Lower lobe of right lung (tissue), 2 donors: ENCODE results near the gene FBXO2. TPM values are rescaled to one million over a fixed set of nuclear protein-coding genes. Genes with fewer than 3 reads are reported as not detected.

Source experiments
- ATAC-seq, 2 donors: fragments of 200-7000 bp; cut with Tn5 transposase; one replicate each; pipeline ENCODE4 v1.9.1; 2020 to 2022; ENCODE audit warnings: mild to moderate bottlenecking in 2 of 2, moderate library complexity in 2 of 2
- DNase-seq: peaks from one replicate; pipeline ENCODE4 v3.0.0-alpha.2; 2020
- H3K27ac ChIP-seq: fragments of 200-600 bp; one replicate; pipeline ENCODE4 v1.8.0; 2022
- H3K27me3 ChIP-seq: fragments of 200-600 bp; one replicate; pipeline ENCODE4 v1.8.0; 2022; ENCODE audit warnings: low read depth
- H3K36me3 ChIP-seq: fragments of 200-600 bp; one replicate; pipeline ENCODE4 v1.8.0; 2022; ENCODE audit warnings: mild to moderate bottlenecking
- H3K4me1 ChIP-seq: fragments of 200-600 bp; one replicate; pipeline ENCODE4 v1.8.0; 2022
- H3K4me3 ChIP-seq: fragments of 200-600 bp; one replicate; pipeline ENCODE4 v1.8.0; 2022; ENCODE audit warnings: mild to moderate bottlenecking
- H3K9me3 ChIP-seq: fragments of 200-600 bp; one replicate; pipeline ENCODE4 v1.8.0; 2022
- CTCF ChIP-seq: fragments of 200-600 bp; IDR thresholded peaks from one replicate; pipeline ENCODE4 v1.8.0; 2022; ENCODE audit warnings: antibody characterized with exemption, mild to moderate bottlenecking
- intact Hi-C: fragments of 100-400 bp; cut with DNase I; formaldehyde crosslinking; loops from one replicate; pipeline ENCODE4 v1.11.0; 2022
- total RNA-seq: library from RNA; stranded (reverse); fragmentation: NEBNext Ultra II Directional; extraction: Animal tissue kit (Norgen Biotek cat#: 25700); gene quantifications from one replicate; pipeline ENCODE4 v1.2.1, GENCODE V29; 2021
- donor health status: DM: no; HTN: yes; CAD: no; lungs with severe emphysema.

FBXO2 gene
- total RNA-seq, 1 donor from 2014 or later, result 13.4 TPM

- intact Hi-C loops, result no loop called here
- peak; percentile 56 to 82 for ATAC-seq
- no peak for TF ChIP-seq CTCF
Measured at GRCh38 chr1:11680270-11681070, 26.2 kb upstream of the FBXO2 start.

GRCh38 chr1:11678442-11678841, 24.2 kb upstream of the FBXO2 start:
- no peak for TF ChIP-seq CTCF
- peaks cover 14% of the 10 kb centered on the region for H3K4me1 ChIP-seq
- no peaks in the 10 kb centered on the region for H3K9me3 ChIP-seq
- H3K36me3 ChIP-seq, result peaks cover 38% of the 10 kb centered on the region
- DNase-seq (no peak), ATAC-seq (no peak)
- intact Hi-C loops, result no loop called here
- H3K4me3 ChIP-seq, result no peak overlapping the region
- H3K27me3 ChIP-seq, result no peaks in the 10 kb centered on the region
- no peak overlapping the region for H3K27ac ChIP-seq

More at GRCh38 chr1:11680270-11681070, 26.2 kb upstream of the FBXO2 start:
- peaks cover 14% of the 10 kb centered on the region for H3K4me1 ChIP-seq
- no peak for DNase-seq
- peak overlapping the region; percentile 84 for H3K4me3 ChIP-seq
- peaks cover 20% of the 10 kb centered on the region for H3K36me3 ChIP-seq
- H3K9me3 ChIP-seq, result no peaks in the 10 kb centered on the region
- H3K27me3 ChIP-seq, result peaks cover 3% of the 10 kb centered on the region
- peak overlapping the region; percentile 80 for H3K27ac ChIP-seq

DNA sequence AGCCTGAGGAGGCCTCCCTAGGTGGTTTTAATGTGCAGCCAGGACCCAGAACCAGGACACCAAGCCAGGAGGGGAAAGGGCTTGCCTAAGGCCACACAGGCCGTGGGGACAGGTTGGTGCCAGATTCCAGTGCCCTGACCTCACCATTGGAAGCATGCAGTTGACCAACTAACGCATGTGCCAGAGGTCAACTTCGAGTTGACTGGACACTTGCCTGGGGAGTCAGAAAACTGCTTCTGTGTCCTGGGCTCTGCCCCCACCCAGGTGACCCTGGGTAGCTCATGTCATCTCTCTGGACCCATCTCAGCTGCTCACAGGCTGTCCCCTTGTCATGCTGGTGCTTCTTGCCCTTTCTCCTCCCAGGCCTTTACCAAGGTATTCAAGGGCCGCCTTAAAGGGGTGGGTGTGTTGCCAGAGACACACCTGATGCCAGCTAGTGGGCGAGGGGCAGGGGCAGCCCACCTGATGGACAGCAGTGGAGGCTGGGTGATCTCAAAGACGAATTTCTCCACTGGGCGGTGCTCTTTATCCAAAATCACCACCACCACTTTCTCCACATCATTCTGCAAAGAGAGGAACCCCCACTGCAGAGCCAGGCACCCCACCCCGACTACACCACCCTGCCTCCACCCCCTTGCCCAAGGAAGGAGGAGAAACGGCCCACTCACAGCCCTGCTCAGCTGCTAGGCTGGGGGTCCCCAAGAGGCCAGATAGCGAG, 22.3 kb upstream of the FBXO2 start:
- TF ChIP-seq CTCF, result no peak
- intact Hi-C loops, result no loop called here
- H3K9me3 ChIP-seq, result no peaks in the 10 kb centered on the region

GRCh38 chr1:11675325-11675724, 21.1 kb upstream of the FBXO2 start:
- H3K9me3 ChIP-seq, result no peaks in the 10 kb centered on the region
- DNase-seq, result no peak
- H3K4me3 ChIP-seq, result no peak overlapping the region
- intact Hi-C loops, result no loop called here
- ATAC-seq, result no peak
- no peaks in the 10 kb centered on the region for H3K27me3 ChIP-seq
- no peak overlapping the region for H3K27ac ChIP-seq
- no peak for TF ChIP-seq CTCF
- H3K4me1 ChIP-seq, result peaks cover 11% of the 10 kb centered on the region
- peaks cover 61% of the 10 kb centered on the region for H3K36me3 ChIP-seq

More for the DNA sequence above, 22.3 kb upstream of the FBXO2 start:
- DNase-seq, result no peak
- ATAC-seq, result no peak
- Histone ChIP-seq H3K27me3 (no peaks in the 10 kb centered on the region), H3K4me3 (no peak overlapping the region), H3K4me1 (peaks cover 9% of the 10 kb centered on the region), H3K36me3 (peaks cover 55% of the 10 kb centered on the region), H3K27ac (no peak overlapping the region)

- Histone ChIP-seq H3K27me3 (no peaks in the 10 kb centered on the region), H3K27ac (no peak overlapping the region), H3K4me1 (peaks cover 6% of the 10 kb centered on the region), H3K9me3 (no peaks in the 10 kb centered on the region), H3K4me3 (no peak overlapping the region), H3K36me3 (peaks cover 61% of the 10 kb centered on the region)
- DNase-seq (no peak), ATAC-seq (no peak)
- intact Hi-C loops, result no loop called here
- TF ChIP-seq CTCF, result no peak
Measured at GRCh38 chr1:11674488-11674887, 20.3 kb upstream of the FBXO2 start.
